Stimulated activated memory B cell treated with anti-CD40 and anti-IgM and Interleukin-4, amounts not matched to agents 10 μg/mL and 1 μg/mL and 100 μg/mL, for 72 hours (primary cell): ENCODE data around the gene ITPR3.

ENCODE experiments used
- ATAC-seq: fragments of 150-1000 bp; cut with Tn5 transposase; 2 replicates; pipeline ENCODE4 v1.10.0; 2021
- H3K27ac Mint-ChIP-seq: one replicate; pipeline ENCODE4 v1.8.0; 2022; ENCODE audit warnings: mild to moderate bottlenecking, mixed read lengths
- H3K27me3 Mint-ChIP-seq: one replicate; pipeline ENCODE4 v1.8.0; 2022; ENCODE audit warnings: mixed read lengths
- H3K36me3 Mint-ChIP-seq: one replicate; pipeline ENCODE4 v1.8.0; 2022; ENCODE audit warnings: mixed read lengths
- H3K4me1 Mint-ChIP-seq: one replicate; pipeline ENCODE4 v1.8.0; 2022; ENCODE audit warnings: mixed read lengths
- H3K4me3 Mint-ChIP-seq: one replicate; pipeline ENCODE4 v1.8.0; 2022; ENCODE audit warnings: mild to moderate bottlenecking, moderate library complexity, mixed read lengths
- H3K9me3 Mint-ChIP-seq: one replicate; pipeline ENCODE4 v1.8.0; 2022; ENCODE audit warnings: mixed read lengths

The ITPR3 gene

GRCh38 chr6:33695451-33695887 lies 74.3 kb downstream of the ITPR3 start:
- ATAC-seq, result no peak
- Mint-ChIP-seq H3K4me1 (peaks cover 88% of the 10 kb centered on the region), H3K9me3 (no peaks in the 10 kb centered on the region), H3K4me3 (no peak overlapping the region), H3K36me3 (peaks cover 59% of the 10 kb centered on the region), H3K27ac (peak overlapping the region; percentile 88), H3K27me3 (no peaks in the 10 kb centered on the region)

- Mint-ChIP-seq H3K4me3 (peak overlapping the region; percentile 53), H3K36me3 (peaks cover 53% of the 10 kb centered on the region), H3K27ac (peak overlapping the region; percentile 88), H3K4me1 (peaks cover 90% of the 10 kb centered on the region), H3K9me3 (no peaks in the 10 kb centered on the region), H3K27me3 (no peaks in the 10 kb centered on the region)
- no peak for ATAC-seq
Measured at GRCh38 chr6:33696076-33696475, 75.0 kb downstream of the ITPR3 start.

GRCh38 chr6:33696548-33697518 lies 75.7 kb downstream of the ITPR3 start:
- Mint-ChIP-seq H3K27me3 (no peaks in the 10 kb centered on the region), H3K36me3 (peaks cover 46% of the 10 kb centered on the region), H3K4me3 (peak overlapping the region; percentile 53), H3K9me3 (no peaks in the 10 kb centered on the region), H3K4me1 (peaks cover 88% of the 10 kb centered on the region), H3K27ac (peak overlapping the region; percentile 88)
- ATAC-seq, result peak; percentile 79

GRCh38 chr6:33697845-33698244 lies 76.7 kb downstream of the ITPR3 start:
- H3K36me3 Mint-ChIP-seq, result peaks cover 36% of the 10 kb centered on the region
- H3K27ac Mint-ChIP-seq, result peak overlapping the region; percentile 88
- no peaks in the 10 kb centered on the region for H3K9me3 Mint-ChIP-seq
- H3K4me1 Mint-ChIP-seq, result peaks cover 78% of the 10 kb centered on the region
- H3K4me3 Mint-ChIP-seq, result peak overlapping the region; percentile 5
- ATAC-seq, result no peak
- H3K27me3 Mint-ChIP-seq, result no peaks in the 10 kb centered on the region

- Mint-ChIP-seq H3K4me1 (peaks cover 71% of the 10 kb centered on the region), H3K36me3 (peaks cover 33% of the 10 kb centered on the region), H3K27me3 (no peaks in the 10 kb centered on the region), H3K9me3 (no peaks in the 10 kb centered on the region), H3K27ac (peak overlapping the region; percentile 76), H3K4me3 (no peak overlapping the region)
- ATAC-seq, result no peak
Measured at GRCh38 chr6:33698494-33698893, 77.4 kb downstream of the ITPR3 start.

- H3K36me3 Mint-ChIP-seq, result peaks cover 38% of the 10 kb centered on the region
- H3K4me1 Mint-ChIP-seq, result peaks cover 65% of the 10 kb centered on the region
- no peaks in the 10 kb centered on the region for H3K27me3 Mint-ChIP-seq
- H3K4me3 Mint-ChIP-seq, result peak overlapping the region; percentile 4
- no peak for ATAC-seq
- H3K9me3 Mint-ChIP-seq, result no peaks in the 10 kb centered on the region
- H3K27ac Mint-ChIP-seq, result peak overlapping the region; percentile 76
Measured at GRCh38 chr6:33699131-33699530, 78.0 kb downstream of the ITPR3 start.

GRCh38 chr6:33699739-33700138 lies 78.6 kb downstream of the ITPR3 start:
- H3K4me3 Mint-ChIP-seq, result no peak overlapping the region
- peaks cover 64% of the 10 kb centered on the region for H3K4me1 Mint-ChIP-seq
- H3K27me3 Mint-ChIP-seq, result no peaks in the 10 kb centered on the region
- H3K27ac Mint-ChIP-seq, result peak overlapping the region; percentile 76
- H3K9me3 Mint-ChIP-seq, result no peaks in the 10 kb centered on the region
- peaks cover 38% of the 10 kb centered on the region for H3K36me3 Mint-ChIP-seq
- ATAC-seq, result peak; percentile 44

GRCh38 chr6:33700391-33701050 lies 79.4 kb downstream of the ITPR3 start:
- Mint-ChIP-seq H3K9me3 (no peaks in the 10 kb centered on the region), H3K27ac (peak overlapping the region; percentile 76), H3K27me3 (no peaks in the 10 kb centered on the region), H3K36me3 (peaks cover 32% of the 10 kb centered on the region), H3K4me1 (peaks cover 57% of the 10 kb centered on the region), H3K4me3 (peak overlapping the region; percentile 34)
- peak; percentile 82 for ATAC-seq

- H3K27me3 Mint-ChIP-seq, result no peaks in the 10 kb centered on the region
- no peaks in the 10 kb centered on the region for H3K9me3 Mint-ChIP-seq
- H3K4me1 Mint-ChIP-seq, result peaks cover 44% of the 10 kb centered on the region
- ATAC-seq, result peak; percentile 66
- peaks cover 24% of the 10 kb centered on the region for H3K36me3 Mint-ChIP-seq
- no peak overlapping the region for H3K4me3 Mint-ChIP-seq
- H3K27ac Mint-ChIP-seq, result peak overlapping the region; percentile 27
Measured at GRCh38 chr6:33702345-33702977, 81.3 kb downstream of the ITPR3 start.

- no peak overlapping the region for H3K4me3 Mint-ChIP-seq
- peaks cover 32% of the 10 kb centered on the region for H3K4me1 Mint-ChIP-seq
- peaks cover 34% of the 10 kb centered on the region for H3K36me3 Mint-ChIP-seq
- H3K9me3 Mint-ChIP-seq, result no peaks in the 10 kb centered on the region
- H3K27ac Mint-ChIP-seq, result no peak overlapping the region
- ATAC-seq, result no peak
- no peaks in the 10 kb centered on the region for H3K27me3 Mint-ChIP-seq
Measured at GRCh38 chr6:33704215-33705066, 83.3 kb downstream of the ITPR3 start.

GRCh38 chr6:33705268-33705885 lies 84.3 kb downstream of the ITPR3 start:
- peaks cover 32% of the 10 kb centered on the region for H3K4me1 Mint-ChIP-seq
- H3K27ac Mint-ChIP-seq, result no peak overlapping the region
- no peak overlapping the region for H3K4me3 Mint-ChIP-seq
- no peak for ATAC-seq
- no peaks in the 10 kb centered on the region for H3K9me3 Mint-ChIP-seq
- H3K36me3 Mint-ChIP-seq, result peaks cover 43% of the 10 kb centered on the region
- H3K27me3 Mint-ChIP-seq, result no peaks in the 10 kb centered on the region

- no peak overlapping the region for H3K27ac Mint-ChIP-seq
- peaks cover 46% of the 10 kb centered on the region for H3K36me3 Mint-ChIP-seq
Measured at GRCh38 chr6:33705955-33706725, 85.0 kb downstream of the ITPR3 start.

GRCh38 chr6:33707771-33708170 lies 86.6 kb downstream of the ITPR3 start:
- Mint-ChIP-seq H3K4me3 (no peak overlapping the region), H3K27ac (no peak overlapping the region), H3K27me3 (no peaks in the 10 kb centered on the region), H3K36me3 (peaks cover 46% of the 10 kb centered on the region), H3K9me3 (no peaks in the 10 kb centered on the region), H3K4me1 (peaks cover 44% of the 10 kb centered on the region)
- ATAC-seq, result no peak

More at GRCh38 chr6:33705955-33706725, 85.0 kb downstream of the ITPR3 start:
- Mint-ChIP-seq H3K4me1 (peaks cover 33% of the 10 kb centered on the region), H3K27me3 (no peaks in the 10 kb centered on the region), H3K4me3 (no peak overlapping the region), H3K9me3 (no peaks in the 10 kb centered on the region)
- no peak for ATAC-seq
